ENCODE results near the gene FADS1.

The FADS1 gene

GRCh38 chr11:61846362-61847020 lies 29.7 kb upstream of the FADS1 start:
- no peaks in the 10 kb centered on the region for H3K27me3 ChIP-seq
- H3K4me3 ChIP-seq (ENCODE audit: low read depth, low read length) = no peak overlapping the region
- H3K4me1 ChIP-seq = no peaks in the 10 kb centered on the region
- DNase-seq = no peak
- no peak for TF ChIP-seq CTCF (IDR thresholded peaks at IDR 0.05; ENCODE audit: low read depth, low read length)
- no peaks in the 10 kb centered on the region for H3K9me3 ChIP-seq
- peaks cover 18% of the 10 kb centered on the region for H3K36me3 ChIP-seq

- no peaks in the 10 kb centered on the region for H3K4me1 ChIP-seq
- H3K4me3 ChIP-seq (ENCODE audit: low read depth, low read length) = no peak overlapping the region
- H3K27me3 ChIP-seq = no peaks in the 10 kb centered on the region
- no peaks in the 10 kb centered on the region for H3K9me3 ChIP-seq
- H3K36me3 ChIP-seq = peaks cover 25% of the 10 kb centered on the region
- TF ChIP-seq CTCF (IDR thresholded peaks at IDR 0.05; ENCODE audit: low read depth, low read length) = no peak
- DNase-seq = no peak
These were observed 28.2 kb upstream of the FADS1 start for GRCh38 chr11:61844909-61845565.

DNA sequence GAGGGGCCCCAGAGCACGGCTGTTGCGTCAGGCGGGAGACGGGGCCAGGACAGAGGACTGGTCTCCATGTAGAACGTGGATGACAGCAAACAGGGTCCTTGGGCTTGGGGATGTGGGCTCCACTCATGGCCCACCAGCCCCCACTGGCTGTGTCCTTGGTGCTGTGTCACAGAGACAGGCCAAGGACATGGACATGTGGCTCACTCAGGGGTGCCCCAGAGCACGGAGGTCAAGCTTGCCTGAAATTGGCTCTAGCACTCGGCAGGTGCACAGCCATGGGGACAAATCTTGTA lies 25.7 kb upstream of the FADS1 start:
- peaks cover 15% of the 10 kb centered on the region for H3K36me3 ChIP-seq
- TF ChIP-seq CTCF (IDR thresholded peaks at IDR 0.05; ENCODE audit: low read depth, low read length) = no peak
- DNase-seq = no peak
- H3K4me3 ChIP-seq (ENCODE audit: low read depth, low read length) = no peak overlapping the region
- H3K9me3 ChIP-seq = no peaks in the 10 kb centered on the region
- no peaks in the 10 kb centered on the region for H3K27me3 ChIP-seq
- H3K4me1 ChIP-seq = no peaks in the 10 kb centered on the region

- no peak for TF ChIP-seq CTCF (IDR thresholded peaks at IDR 0.05; ENCODE audit: low read depth, low read length)
- no peaks in the 10 kb centered on the region for H3K27me3 ChIP-seq
- no peaks in the 10 kb centered on the region for H3K4me1 ChIP-seq
- DNase-seq = no peak
- H3K36me3 ChIP-seq = peaks cover 15% of the 10 kb centered on the region
- H3K9me3 ChIP-seq = no peaks in the 10 kb centered on the region
- H3K4me3 ChIP-seq (ENCODE audit: low read depth, low read length) = no peak overlapping the region
These were observed 25.1 kb upstream of the FADS1 start for GRCh38 chr11:61841636-61842527.

GRCh38 chr11:61840371-61840770 lies 23.6 kb upstream of the FADS1 start:
- Histone ChIP-seq H3K4me1 (no peaks in the 10 kb centered on the region), H3K9me3 (no peaks in the 10 kb centered on the region), H3K4me3 (ENCODE audit: low read depth, low read length) (no peak overlapping the region), H3K27me3 (no peaks in the 10 kb centered on the region), H3K36me3 (peaks cover 15% of the 10 kb centered on the region)
- no peak for TF ChIP-seq CTCF (IDR thresholded peaks at IDR 0.05; ENCODE audit: low read depth, low read length)
- no peak for DNase-seq
